Neutrophil (primary cell): ENCODE measurements around the gene MTCL1.

ENCODE experiments used
- H3K27ac ChIP-seq: fragments of 200-600 bp; sonication (generic); 2 replicates; pipeline ENCODE4 v1.5.1; 2016; ENCODE audit warnings: mild to moderate bottlenecking, moderate library complexity
- H3K27me3 ChIP-seq: fragments of 200-600 bp; sonication (generic); 2 replicates; pipeline ENCODE4 v1.6.0; 2016; ENCODE audit warnings: mild to moderate bottlenecking
- H3K36me3 ChIP-seq: fragments of 200-600 bp; sonication (generic); 2 replicates; pipeline ENCODE4 v1.5.1; 2017
- H3K4me1 ChIP-seq, 2 experiments: fragments of 200-600 bp in 1 of 2; sonication (generic) in 1 of 2; 1 replicate in 1 of 2; 2 replicates in 1 of 2; pipeline versions ENCODE4 v1.5.1 to v1.6.1; 2013 to 2016; ENCODE audit warnings: low read depth in 1 of 2, low read length in 1 of 2, mild to moderate bottlenecking in 1 of 2, moderate library complexity in 1 of 2; ENCODE audit not compliant: control insufficient read depth in 1 of 2, insufficient read depth in 1 of 2
- H3K4me3 ChIP-seq, 2 experiments: fragments of 200-600 bp in 1 of 2; sonication (generic) in 1 of 2; 1 replicate in 1 of 2; 2 replicates in 1 of 2; pipeline ENCODE4 v1.5.1; 2013 to 2016; ENCODE audit warnings: low read depth in 1 of 2, low read length in 1 of 2, mild to moderate bottlenecking in 1 of 2, moderate library complexity in 1 of 2
- H3K9me3 ChIP-seq: fragments of 200-600 bp; sonication (generic); 2 replicates; pipeline ENCODE4 v1.5.1; 2016
- TF ChIP-seq, protein P1 (sequence below): fragments of 200-600 bp; sonication (generic); IDR thresholded peaks from 2 replicates; pipeline ENCODE4 v1.5.1; 2016; ENCODE audit warnings: antibody characterized with exemption

The MTCL1 gene

DNA sequence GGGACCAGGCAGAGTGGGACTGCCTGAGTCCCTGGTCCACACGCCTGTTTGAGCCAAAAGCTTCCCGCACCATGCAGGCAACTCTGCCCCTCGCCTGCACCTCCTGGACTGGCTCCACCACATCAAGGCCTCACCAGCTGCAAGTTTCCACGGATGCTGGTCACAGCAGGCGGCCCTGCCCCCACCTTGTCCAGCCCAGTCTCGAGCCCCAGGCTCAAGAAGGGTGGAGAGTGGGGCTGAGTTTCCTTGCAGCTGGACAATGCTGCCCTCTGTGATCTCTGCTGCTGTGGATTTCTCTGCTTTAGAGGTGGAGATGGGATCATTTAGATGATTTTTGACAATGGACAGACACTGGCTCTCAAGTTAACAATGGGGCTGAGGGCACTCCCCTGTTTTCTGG lies 74.9 kb downstream of the MTCL1 start:
- H3K27ac ChIP-seq: no peak overlapping the region
- TF ChIP-seq, protein P1, sequence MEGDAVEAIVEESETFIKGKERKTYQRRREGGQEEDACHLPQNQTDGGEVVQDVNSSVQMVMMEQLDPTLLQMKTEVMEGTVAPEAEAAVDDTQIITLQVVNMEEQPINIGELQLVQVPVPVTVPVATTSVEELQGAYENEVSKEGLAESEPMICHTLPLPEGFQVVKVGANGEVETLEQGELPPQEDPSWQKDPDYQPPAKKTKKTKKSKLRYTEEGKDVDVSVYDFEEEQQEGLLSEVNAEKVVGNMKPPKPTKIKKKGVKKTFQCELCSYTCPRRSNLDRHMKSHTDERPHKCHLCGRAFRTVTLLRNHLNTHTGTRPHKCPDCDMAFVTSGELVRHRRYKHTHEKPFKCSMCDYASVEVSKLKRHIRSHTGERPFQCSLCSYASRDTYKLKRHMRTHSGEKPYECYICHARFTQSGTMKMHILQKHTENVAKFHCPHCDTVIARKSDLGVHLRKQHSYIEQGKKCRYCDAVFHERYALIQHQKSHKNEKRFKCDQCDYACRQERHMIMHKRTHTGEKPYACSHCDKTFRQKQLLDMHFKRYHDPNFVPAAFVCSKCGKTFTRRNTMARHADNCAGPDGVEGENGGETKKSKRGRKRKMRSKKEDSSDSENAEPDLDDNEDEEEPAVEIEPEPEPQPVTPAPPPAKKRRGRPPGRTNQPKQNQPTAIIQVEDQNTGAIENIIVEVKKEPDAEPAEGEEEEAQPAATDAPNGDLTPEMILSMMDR: no peak

DNA sequence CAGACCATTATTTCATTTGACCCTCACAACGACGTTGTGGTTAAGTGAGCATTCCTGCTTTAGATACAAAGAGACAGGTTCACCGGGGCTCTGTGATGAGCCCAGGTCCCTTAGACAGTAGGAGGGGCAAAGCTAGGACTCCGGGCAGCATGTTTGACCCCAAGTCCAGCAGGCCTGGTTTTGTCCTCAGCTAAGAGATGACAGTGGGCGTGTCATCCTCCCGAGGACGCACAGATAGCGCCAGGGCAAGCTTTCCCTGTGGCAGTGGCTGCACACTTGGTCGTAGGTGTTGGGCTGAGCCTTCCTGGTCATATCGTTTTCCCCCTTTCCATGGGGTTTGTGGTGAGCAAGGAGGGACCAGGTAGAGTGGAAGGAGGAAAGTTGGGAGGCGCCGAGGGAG lies 76.3 kb downstream of the MTCL1 start:
- H3K27me3 ChIP-seq: peaks cover 6% of the 10 kb centered on the region
- TF ChIP-seq, protein P1: no peak
- H3K4me3 ChIP-seq: no peak overlapping the region
- no peaks in the 10 kb centered on the region for H3K9me3 ChIP-seq
- H3K36me3 ChIP-seq: no peaks in the 10 kb centered on the region
- H3K27ac ChIP-seq: no peak overlapping the region
- no peaks in the 10 kb centered on the region for H3K4me1 ChIP-seq

More for the DNA sequence above, 74.9 kb downstream of the MTCL1 start:
- Histone ChIP-seq H3K4me3 (no peak overlapping the region), H3K4me1 (no peaks in the 10 kb centered on the region), H3K27me3 (no peaks in the 10 kb centered on the region), H3K36me3 (no peaks in the 10 kb centered on the region), H3K9me3 (no peaks in the 10 kb centered on the region)

DNA sequence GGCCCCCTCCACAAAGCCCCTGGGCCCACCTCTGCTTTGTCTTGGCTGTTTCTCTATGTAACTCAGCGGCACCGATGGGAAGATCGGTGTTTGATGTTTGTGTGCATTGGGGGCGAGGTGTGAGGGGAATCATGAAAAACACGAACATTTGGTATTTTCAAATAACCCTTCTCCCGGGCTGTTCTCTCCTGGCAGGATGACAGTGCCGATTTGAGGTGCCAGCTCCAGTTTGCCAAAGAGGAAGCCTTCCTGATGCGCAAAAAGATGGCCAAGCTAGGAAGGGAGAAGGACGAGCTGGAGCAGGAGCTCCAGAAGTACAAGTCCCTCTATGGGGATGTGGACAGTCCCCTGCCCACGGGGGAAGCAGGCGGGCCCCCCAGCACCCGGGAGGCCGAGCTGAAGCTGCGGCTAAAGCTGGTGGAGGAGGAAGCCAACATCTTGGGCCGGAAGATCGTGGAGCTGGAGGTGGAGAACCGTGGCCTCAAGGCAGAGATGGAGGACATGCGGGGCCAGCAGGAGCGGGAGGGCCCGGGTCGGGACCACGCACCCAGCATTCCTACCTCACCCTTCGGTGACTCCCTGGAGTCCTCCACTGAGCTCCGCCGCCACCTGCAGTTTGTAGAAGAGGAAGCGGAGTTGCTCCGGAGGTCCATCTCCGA lies 78.1 kb downstream of the MTCL1 start:
- Histone ChIP-seq H3K4me3 (no peak overlapping the region), H3K27me3 (peaks cover 7% of the 10 kb centered on the region), H3K4me1 (no peaks in the 10 kb centered on the region), H3K27ac (no peak overlapping the region), H3K36me3 (no peaks in the 10 kb centered on the region), H3K9me3 (no peaks in the 10 kb centered on the region)
- TF ChIP-seq, protein P1: no peak

DNA sequence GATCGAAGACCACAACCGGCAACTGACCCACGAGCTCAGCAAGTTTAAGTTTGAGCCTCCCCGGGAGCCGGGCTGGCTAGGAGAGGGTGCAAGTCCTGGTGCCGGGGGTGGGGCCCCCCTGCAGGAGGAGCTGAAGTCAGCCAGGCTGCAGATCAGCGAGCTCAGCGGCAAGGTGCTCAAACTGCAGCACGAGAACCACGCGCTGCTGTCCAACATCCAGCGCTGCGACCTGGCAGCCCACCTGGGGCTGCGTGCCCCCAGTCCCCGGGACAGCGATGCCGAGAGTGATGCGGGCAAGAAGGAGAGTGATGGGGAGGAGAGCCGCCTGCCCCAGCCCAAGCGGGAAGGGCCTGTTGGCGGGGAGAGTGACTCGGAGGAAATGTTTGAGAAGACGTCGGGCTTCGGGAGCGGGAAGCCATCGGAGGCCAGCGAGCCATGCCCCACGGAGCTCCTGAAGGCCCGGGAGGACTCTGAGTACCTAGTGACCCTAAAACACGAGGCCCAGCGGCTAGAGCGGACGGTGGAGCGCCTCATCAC lies 78.7 kb downstream of the MTCL1 start:
- Histone ChIP-seq H3K4me1 (no peaks in the 10 kb centered on the region), H3K36me3 (no peaks in the 10 kb centered on the region), H3K27ac (no peak overlapping the region), H3K9me3 (no peaks in the 10 kb centered on the region), H3K4me3 (no peak overlapping the region), H3K27me3 (peaks cover 7% of the 10 kb centered on the region)
- TF ChIP-seq, protein P1: no peak

DNA sequence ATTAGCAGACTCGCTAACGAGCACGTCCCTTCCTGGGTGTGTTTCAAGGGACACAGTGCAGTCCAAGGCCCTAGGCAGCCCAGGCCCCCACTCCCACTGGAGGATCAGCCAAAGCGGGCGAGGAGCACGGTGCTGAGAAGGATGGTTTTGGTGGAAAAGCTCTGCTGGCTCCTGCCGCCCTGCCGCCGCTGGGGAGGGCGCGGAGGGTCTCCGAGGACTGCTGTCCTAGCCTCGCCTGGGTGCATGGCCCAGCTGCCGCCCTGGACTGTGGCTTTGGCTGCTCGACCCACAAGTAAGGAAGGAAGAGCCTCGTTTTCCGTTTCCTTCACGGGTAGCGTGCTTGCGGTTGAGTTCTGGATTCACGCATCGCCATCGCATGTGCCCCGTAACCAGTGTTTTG lies 79.9 kb downstream of the MTCL1 start:
- no peaks in the 10 kb centered on the region for H3K9me3 ChIP-seq
- H3K27me3 ChIP-seq: peaks cover 7% of the 10 kb centered on the region
- TF ChIP-seq, protein P1: no peak
- no peak overlapping the region for H3K4me3 ChIP-seq
- no peak overlapping the region for H3K27ac ChIP-seq
- H3K4me1 ChIP-seq: no peaks in the 10 kb centered on the region
- no peaks in the 10 kb centered on the region for H3K36me3 ChIP-seq
